GM12878 (cell line): ENCODE measurements around the gene PTP4A1. TPM values are rescaled to one million over a fixed set of nuclear protein-coding genes. Genes with fewer than 3 reads are reported as not detected.

Source experiments
- ATAC-seq: fragments of 200-7000 bp; cut with Tn5 transposase; 3 replicates; pipeline ENCODE4 v1.9.1; 2020; ENCODE audit warnings: mild to moderate bottlenecking, moderate library complexity
- BruUV-seq: library from RNA; stranded (reverse); fragments of 400-500 nt; replicated peaks from 2 replicates; lab custom pipeline; 2021; lab: Mats Ljungman, UMichigan
- CTCF ChIA-PET: fragments of 300-600 bp; sonication (Branson Sonifier 250); formaldehyde crosslinking; extraction: SDS; loops from one replicate; lab custom pipeline; 2021; ENCODE audit warnings: inconsistent platforms; lab: Yijun Ruan, JAX
- POLR2A ChIA-PET: fragments of 350-600 bp; formaldehyde crosslinking; extraction: SDS; loops from one replicate; lab custom pipeline; 2021; ENCODE audit warnings: inconsistent platforms; lab: Charles Lee
- RAD21 ChIA-PET: fragments of 300-600 bp; sonication (Branson Sonifier 250); formaldehyde crosslinking; loops from one replicate; lab custom pipeline; 2023; ENCODE audit warnings: antibody characterized with exemption; ENCODE audit not compliant: unreplicated experiment; lab: Charles Lee
- SMC1A ChIA-PET: fragments of 300-600 bp; sonication (Branson Sonifier 250); formaldehyde crosslinking; loops from one replicate; lab custom pipeline; 2023; ENCODE audit not compliant: unreplicated experiment, uncharacterized antibody; lab: Charles Lee
- DNase-seq: peaks from one replicate; pipeline ENCODE4 v3.0.0-alpha.2; 2011; ENCODE audit warnings: low read depth, low spot score
- FAIRE-seq: peaks from 3 replicates; lab custom pipeline; 2011; peaks lifted over from hg19 to GRCh38; lab: Jason Lieb, UNC
- H2AFZ ChIP-seq: 2 replicates; pipeline ENCODE4 v1.6.0; 2011; ENCODE audit warnings: low read depth, low read length, control low read depth; ENCODE audit not compliant: control insufficient read depth
- H3K27ac ChIP-seq: 2 replicates; pipeline ENCODE4 v1.5.1; 2011; ENCODE audit warnings: control low read depth; ENCODE audit not compliant: control insufficient read depth, insufficient read depth
- H3K27me3 ChIP-seq, 2 experiments: replicated peaks in 1 of 2; 2 replicates each; pipeline versions ENCODE4 v1.6.0 to v1.6.1; 2011; ENCODE audit warnings: low read length in 1 of 2; ENCODE audit not compliant: control insufficient read depth in 2 of 2, insufficient read depth in 2 of 2
- H3K36me3 ChIP-seq, 2 experiments: 2 replicates each; pipeline ENCODE4 v1.5.1; 2011; ENCODE audit warnings: low read length in 1 of 2; ENCODE audit not compliant: control insufficient read depth in 2 of 2, insufficient read depth in 2 of 2
- H3K4me1 ChIP-seq: 2 replicates; pipeline ENCODE4 v1.6.1; 2011; ENCODE audit warnings: mild to moderate bottlenecking, low read length, moderate library complexity, mixed read lengths; ENCODE audit not compliant: control insufficient read depth, insufficient read depth
- H3K4me2 ChIP-seq: 2 replicates; pipeline ENCODE4 v1.6.0; 2011; ENCODE audit warnings: control low read depth; ENCODE audit not compliant: control insufficient read depth, insufficient read depth
- H3K4me3 ChIP-seq: fragments of 200-600 bp; sonication (generic); 2 replicates; pipeline ENCODE4 v1.5.1; 2016
- H3K79me2 ChIP-seq: 2 replicates; pipeline ENCODE4 v1.6.0; 2011; ENCODE audit warnings: low read length; ENCODE audit not compliant: control insufficient read depth, insufficient read depth
- H3K9ac ChIP-seq: 2 replicates; pipeline ENCODE4 v1.8.0; 2011; ENCODE audit warnings: low read length, control low read depth, mixed read lengths; ENCODE audit not compliant: control insufficient read depth, insufficient read depth
- H3K9me3 ChIP-seq: replicated peaks from 3 replicates; pipeline ENCODE4 v1.5.1; 2011; ENCODE audit warnings: mild to moderate bottlenecking, low read length; ENCODE audit not compliant: control insufficient read depth, insufficient read depth
- H4K20me1 ChIP-seq: 2 replicates; pipeline ENCODE4 v1.6.0; 2011; ENCODE audit not compliant: control insufficient read depth, insufficient read depth
- CHD1 ChIP-seq: IDR thresholded peaks from 2 replicates; pipeline ENCODE4 v1.6.1; 2012; ENCODE audit warnings: low read depth, low read length, improper control_type of control experiment
- E4F1 ChIP-seq: fragments of 450-650 bp; IDR thresholded peaks from 2 replicates; pipeline ENCODE4 v1.6.1; 2018; ENCODE audit warnings: borderline replicate concordance, mild to moderate bottlenecking; ENCODE audit not compliant: partially characterized antibody
- ESRRA ChIP-seq: IDR thresholded peaks from 2 replicates; pipeline ENCODE4 v1.6.1; 2012; ENCODE audit warnings: mild to moderate bottlenecking, low read length, improper control_type of control experiment
- EZH2 ChIP-seq: IDR thresholded peaks from 2 replicates; pipeline ENCODE4 v1.6.1; 2012; ENCODE audit warnings: low read depth, mild to moderate bottlenecking, control low read depth, inconsistent platforms, low read length, borderline replicate concordance; ENCODE audit not compliant: control insufficient read depth
- HCFC1 ChIP-seq: fragments of 150-350 bp; IDR thresholded peaks from 2 replicates; pipeline ENCODE4 v1.6.1; 2014; ENCODE audit warnings: low read length
- HDGF ChIP-seq: fragments of 450-650 bp; IDR thresholded peaks from 2 replicates; pipeline ENCODE4 v1.6.1; 2016; ENCODE audit warnings: antibody characterized with exemption
- MAX ChIP-seq: IDR thresholded peaks from 2 replicates; pipeline ENCODE4 v1.6.1; 2012; ENCODE audit warnings: low read depth, low read length, improper control_type of control experiment
- MEF2A ChIP-seq: IDR thresholded peaks from 2 replicates; pipeline ENCODE4 v1.6.1; 2011; ENCODE audit warnings: low read depth, mild to moderate bottlenecking, low read length, moderate library complexity; ENCODE audit not compliant: insufficient read depth
- NFXL1 ChIP-seq: fragments of 450-650 bp; IDR thresholded peaks from 2 replicates; pipeline ENCODE4 v1.6.1; 2017; ENCODE audit warnings: antibody characterized with exemption, mild to moderate bottlenecking, borderline replicate concordance
- NKRF ChIP-seq: fragments of 450-650 bp; conservative IDR thresholded peaks from 2 replicates; pipeline ENCODE4 v1.6.1; 2017; ENCODE audit warnings: mild to moderate bottlenecking, moderate library complexity
- POLR2A ChIP-seq: IDR thresholded peaks from 2 replicates; pipeline ENCODE4 v1.6.1; 2011; ENCODE audit warnings: low read depth, mild to moderate bottlenecking, low read length
- RELA ChIP-seq: fragments of 450-650 bp; IDR thresholded peaks from 2 replicates; pipeline ENCODE4 v1.8.0; 2014; ENCODE audit warnings: borderline replicate concordance; ENCODE audit not compliant: partially characterized antibody
- REST ChIP-seq: IDR thresholded peaks from 2 replicates; pipeline ENCODE4 v1.6.1; 2012; ENCODE audit warnings: mild to moderate bottlenecking, low read depth, low read length
- SUPT20H ChIP-seq: IDR thresholded peaks from 2 replicates; pipeline ENCODE4 v1.6.1; 2011; ENCODE audit warnings: low read depth, mild to moderate bottlenecking, low read length, moderate library complexity, borderline replicate concordance; ENCODE audit not compliant: control insufficient read depth
- ZNF207 ChIP-seq: fragments of 450-650 bp; IDR thresholded peaks from 2 replicates; pipeline ENCODE4 v1.6.1; 2014; ENCODE audit warnings: antibody characterized with exemption, mild to moderate bottlenecking, borderline replicate concordance
- ZNF24 ChIP-seq: fragments of 450-650 bp; IDR thresholded peaks from 2 replicates; pipeline ENCODE4 v1.6.1; 2017; ENCODE audit warnings: antibody characterized with exemption, mild to moderate bottlenecking
- ZSCAN29 ChIP-seq: fragments of 450-650 bp; IDR thresholded peaks from 2 replicates; pipeline ENCODE4 v1.6.1; 2017; ENCODE audit warnings: mild to moderate bottlenecking, moderate library complexity
- WGBS: methylation state at CpG from one replicate; pipeline ENCODE4 v1.1.6; 2016; ENCODE audit warnings: low lambda C conversion rate; ENCODE audit not compliant: insufficient replicate concordance, insufficient coverage; ENCODE audit errors: missing lambda C conversion rate; 5-methylcytosine and 5-hydroxymethylcytosine counted together
- in situ Hi-C: fragments of 300-500 bp; cut with MboI; formaldehyde crosslinking; loops from 9 replicates; pipeline ENCODE4 v1.14.3; 2018; ENCODE audit warnings: mixed read lengths
- intact Hi-C: fragments of 100-400 bp; cut with micrococcal nuclease; formaldehyde crosslinking; loops from one replicate; pipeline ENCODE4 v1.14.2; 2022; ENCODE audit not compliant: unreplicated experiment
- polyA plus RNA-seq, 11 experiments: library from polyadenylated mRNA; depleted of rRNA in 4 of 11; unstranded in 6 of 11; stranded (reverse) in 5 of 11; fragments of >200 nt; fragmentation: Nextera tagmentation in 4 of 11; fragmentation: Illumina TruSeq in 1 of 11; extraction: Ambion mirVana in 4 of 11; extraction: Trizol in 1 of 11; gene quantifications; 1 replicate in 1 of 11; 2 replicates in 10 of 11; pipeline versions ENCODE4 v1.2.1 to v1.2.3, GENCODE V29; 2011 to 2016; ENCODE audit warnings: inconsistent platforms in 2 of 11, missing spikeins in 2 of 11, low read depth in 1 of 11
- total RNA-seq, 4 experiments: library from RNA; depleted of rRNA in 3 of 4; stranded (reverse); fragments of >200 nt in 3 of 4; fragmentation: Illumina TruSeq in 1 of 4; extraction: Trizol in 1 of 4; gene quantifications; 2 replicates each; pipeline versions ENCODE4 v1.2.1 to v1.2.3, GENCODE V29; 2013 to 2021

PTP4A1 gene
- total and polyA plus RNA-seq, 10 of the 15 experiments (the other 5 are each of a cell fraction or from before 2014, with no cell fraction given) = 8.5 to 190 (median 46.4) TPM; not detected in 2

- CTCF ChIA-PET = interaction anchor here (1.0 kb wide), 1 partner anchor 13 kb away, joined by 3 read pairs; no protein-coding TSS in a partner anchor
Observed at GRCh38 chr6:63567966-63568365, 4.3 kb upstream of the PTP4A1 start.

More at GRCh38 chr6:63567966-63568365, 4.3 kb upstream of the PTP4A1 start:
- Histone ChIP-seq H3K27ac (no peak overlapping the region), H3K9ac (no peak overlapping the region), H3K79me2 (peaks cover 8% of the 10 kb centered on the region), H2AFZ (no peak overlapping the region; the same call in 1 of the 2 replicates), H4K20me1 (no peaks in the 10 kb centered on the region), H3K4me2 (no peak overlapping the region), H3K9me3 (no peaks in the 10 kb centered on the region; the same call in 2 of the 3 replicates), H3K27me3 (no peaks in the 10 kb centered on the region), H3K4me1 (no peaks in the 10 kb centered on the region), H3K36me3 (no peaks in the 10 kb centered on the region), H3K4me3 (no peak overlapping the region)
- RAD21 ChIA-PET = interaction anchor here (0.7 to 1.9 kb wide), 3 partner anchors 9 to 215 kb away, joined by 3 to 12 read pairs (median 3); no protein-coding TSS in a partner anchor
- FAIRE-seq = no peak
- BruUV-seq = no TSS peak
- in situ Hi-C loops = no loop called here
- POLR2A ChIA-PET = interaction anchor here (1.0 to 1.5 kb wide), 2 partner anchors 49 to 215 kb away, joined by 3 to 4 read pairs; no protein-coding TSS in a partner anchor
- SMC1A ChIA-PET = interaction anchor here (0.7 to 3.2 kb wide), 4 partner anchors 9 to 215 kb away, joined by 3 to 8 read pairs (median 6); no protein-coding TSS in a partner anchor
- ATAC-seq = no peak
- no peak for DNase-seq
- TF ChIP-seq MAX (no peak), CHD1 (no peak), HDGF (no peak), POLR2A (no peak), RELA (no peak), NKRF (no peak), ZSCAN29 (no peak), MEF2A (no peak), SUPT20H (no peak), ZNF207 (no peak), HCFC1 (no peak), E4F1 (no peak), ESRRA (no peak), ZNF24 (no peak), REST (no peak), EZH2 (no peak), NFXL1 (no peak)
- intact Hi-C loops = no loop called here
- 0% methylated on average over 1 of the region's 1 CpG for WGBS
